HUES6 (cell line): ENCODE results near the gene EPO.

Source experiments
- H3K27ac ChIP-seq: 2 replicates; pipeline ENCODE4 v1.7.0; 2013; ENCODE audit warnings: low read depth, mild to moderate bottlenecking, low read length, inconsistent platforms
- H3K27me3 ChIP-seq: 2 replicates; pipeline ENCODE4 v1.6.1; 2013; ENCODE audit warnings: low read length; ENCODE audit not compliant: control insufficient read depth, insufficient read depth
- H3K36me3 ChIP-seq: 2 replicates; pipeline ENCODE4 v1.6.1; 2013; ENCODE audit warnings: low read length; ENCODE audit not compliant: control insufficient read depth, insufficient read depth
- H3K4me1 ChIP-seq: 2 replicates; pipeline ENCODE4 v1.6.1; 2013; ENCODE audit warnings: low read length; ENCODE audit not compliant: control insufficient read depth, insufficient read depth
- H3K4me3 ChIP-seq: 2 replicates; pipeline ENCODE4 v1.5.1; 2013; ENCODE audit warnings: low read depth, low read length
- H3K9ac ChIP-seq: one replicate; pipeline ENCODE4 v1.6.1; 2013; ENCODE audit warnings: mild to moderate bottlenecking, low read length
- H3K9me3 ChIP-seq: 2 replicates; pipeline ENCODE4 v1.6.1; 2013; ENCODE audit warnings: low read depth, low read length; ENCODE audit not compliant: control insufficient read depth, insufficient read depth

The EPO gene

GRCh38 chr7:100678291-100678984, 41.8 kb upstream of the EPO start:
- Histone ChIP-seq H3K9ac (no peak overlapping the region), H3K27ac (no peak overlapping the region), H3K36me3 (peaks cover 64% of the 10 kb centered on the region), H3K4me3 (no peak overlapping the region), H3K4me1 (peaks cover 19% of the 10 kb centered on the region), H3K27me3 (no peaks in the 10 kb centered on the region), H3K9me3 (no peaks in the 10 kb centered on the region)

- Histone ChIP-seq H3K4me1 (peaks cover 19% of the 10 kb centered on the region), H3K9ac (no peak overlapping the region), H3K27ac (no peak overlapping the region), H3K4me3 (no peak overlapping the region), H3K27me3 (no peaks in the 10 kb centered on the region), H3K36me3 (peaks cover 73% of the 10 kb centered on the region), H3K9me3 (no peaks in the 10 kb centered on the region)
Observed at GRCh38 chr7:100679129-100679926, 40.9 kb upstream of the EPO start.

- Histone ChIP-seq H3K4me3 (no peak overlapping the region), H3K4me1 (peaks cover 19% of the 10 kb centered on the region), H3K36me3 (peaks cover 80% of the 10 kb centered on the region)
Observed at GRCh38 chr7:100679927-100680575, 40.2 kb upstream of the EPO start.

GRCh38 chr7:100680576-100681271, 39.5 kb upstream of the EPO start:
- H3K9me3 ChIP-seq: no peaks in the 10 kb centered on the region
- H3K4me3 ChIP-seq: no peak overlapping the region
- no peak overlapping the region for H3K27ac ChIP-seq
- H3K9ac ChIP-seq: no peak overlapping the region
- no peaks in the 10 kb centered on the region for H3K27me3 ChIP-seq
- H3K4me1 ChIP-seq: peaks cover 19% of the 10 kb centered on the region
- H3K36me3 ChIP-seq: peaks cover 87% of the 10 kb centered on the region

More at GRCh38 chr7:100679927-100680575, 40.2 kb upstream of the EPO start:
- Histone ChIP-seq H3K9ac (no peak overlapping the region), H3K27me3 (no peaks in the 10 kb centered on the region), H3K27ac (no peak overlapping the region), H3K9me3 (no peaks in the 10 kb centered on the region)

- Histone ChIP-seq H3K36me3 (peaks cover 94% of the 10 kb centered on the region), H3K27ac (no peak overlapping the region), H3K9me3 (no peaks in the 10 kb centered on the region), H3K27me3 (no peaks in the 10 kb centered on the region), H3K4me3 (no peak overlapping the region), H3K9ac (no peak overlapping the region), H3K4me1 (peaks cover 19% of the 10 kb centered on the region)
Observed at GRCh38 chr7:100681491-100682227, 38.6 kb upstream of the EPO start.

- Histone ChIP-seq H3K9ac (no peak overlapping the region), H3K27ac (no peak overlapping the region), H3K4me3 (no peak overlapping the region), H3K4me1 (peaks cover 19% of the 10 kb centered on the region), H3K36me3 (peaks cover 94% of the 10 kb centered on the region), H3K9me3 (no peaks in the 10 kb centered on the region), H3K27me3 (no peaks in the 10 kb centered on the region)
Observed at GRCh38 chr7:100682228-100682741, 38.0 kb upstream of the EPO start.

- Histone ChIP-seq H3K4me1 (peaks cover 19% of the 10 kb centered on the region), H3K27me3 (no peaks in the 10 kb centered on the region), H3K9me3 (no peaks in the 10 kb centered on the region), H3K27ac (no peak overlapping the region), H3K9ac (no peak overlapping the region), H3K4me3 (no peak overlapping the region), H3K36me3 (peaks cover 93% of the 10 kb centered on the region)
Observed at GRCh38 chr7:100682991-100683658, 37.1 kb upstream of the EPO start.

GRCh38 chr7:100683659-100684533, 36.4 kb upstream of the EPO start:
- Histone ChIP-seq H3K4me3 (no peak overlapping the region), H3K9me3 (no peaks in the 10 kb centered on the region), H3K4me1 (peaks cover 19% of the 10 kb centered on the region), H3K36me3 (peaks cover 95% of the 10 kb centered on the region), H3K27ac (no peak overlapping the region), H3K9ac (no peak overlapping the region), H3K27me3 (no peaks in the 10 kb centered on the region)

GRCh38 chr7:100684534-100685042, 35.7 kb upstream of the EPO start:
- Histone ChIP-seq H3K27me3 (no peaks in the 10 kb centered on the region), H3K4me1 (peaks cover 19% of the 10 kb centered on the region; the same call in 1 of the 2 replicates), H3K9me3 (no peaks in the 10 kb centered on the region), H3K4me3 (no peak overlapping the region), H3K9ac (no peak overlapping the region), H3K27ac (no peak overlapping the region), H3K36me3 (peaks cover 96% of the 10 kb centered on the region)
